PC-9 (cell line): ENCODE data around the gene PAM16.

Experiments
- CTCF ChIP-seq: fragments of 200-600 bp; sonication (generic); conservative IDR thresholded peaks from 2 replicates; pipeline ENCODE4 v1.6.1; 2017; ENCODE audit warnings: mixed run types, antibody characterized with exemption, mild to moderate bottlenecking, moderate library complexity
- EZH2 ChIP-seq: fragments of 200-600 bp; sonication (generic); IDR thresholded peaks from 2 replicates; pipeline ENCODE4 v1.8.0; 2017; ENCODE audit warnings: antibody characterized with exemption, low read depth

GRCh38 chr16:4376126-4376892 is 25.2 kb upstream of the PAM16 start:
- TF ChIP-seq CTCF: no peak
- TF ChIP-seq EZH2: no peak
